Pancreas (tissue), 10 donors: ENCODE results near the gene XRN2. TPM values are rescaled to one million over a fixed set of nuclear protein-coding genes. Genes with fewer than 3 reads are reported as not detected.
A peak's percentile ranks its signal among the peaks of the same experiment; 100 is the strongest.

Experiments used
- ATAC-seq, 4 donors: fragments of 200-7000 bp; cut with Tn5 transposase; one replicate each; pipeline versions ENCODE4 v1.8.0 to v1.9.1; 2020; ENCODE audit warnings: mild to moderate bottlenecking in 4 of 4, moderate library complexity in 4 of 4
- DNase-seq, 6 donors: peaks; one replicate each; pipeline ENCODE4 v3.0.0-alpha.2; 2020
- FAIRE-seq: peaks from 2 replicates; lab custom pipeline; 2012; peaks lifted over from hg19 to GRCh38; lab: Jason Lieb, UNC
- H3K27ac ChIP-seq, 4 donors: fragments of 200-600 bp; sonication (generic); 1 replicate in 3 of 4; 2 replicates in 1 of 4; pipeline versions ENCODE4 v1.5.0 to v1.8.0; 2020
- H3K27me3 ChIP-seq, 4 donors: fragments of 200-600 bp; one replicate each; pipeline ENCODE4 v1.8.0; 2021
- H3K36me3 ChIP-seq, 3 donors: fragments of 200-600 bp; sonication (generic) in 1 of 3; one replicate each; pipeline versions ENCODE4 v1.5.0 to v1.8.0; 2020 to 2021
- H3K4me1 ChIP-seq, 3 donors: fragments of 200-600 bp; one replicate each; pipeline ENCODE4 v1.8.0; 2021
- H3K4me3 ChIP-seq, 4 donors: fragments of 200-600 bp; sonication (generic) in 2 of 4; one replicate each; pipeline versions ENCODE4 v1.5.0 to v1.8.0; 2020 to 2021
- H3K9me3 ChIP-seq, 4 donors: fragments of 200-600 bp; one replicate each; pipeline ENCODE4 v1.8.0; 2021
- WGBS, 2 donors: extraction: QIAGEN DNeasy Blood & Tissue Kit; methylation state at CpG; one replicate each; pipeline ENCODE4 v1.1.7; 2013; 5-methylcytosine and 5-hydroxymethylcytosine counted together
- intact Hi-C, 3 donors: fragments of 100-400 bp; cut with DNase I; formaldehyde crosslinking; loops; one replicate each; pipeline versions ENCODE4 v1.11.1 to v1.14.2; 2022
- polyA plus RNA-seq, 2 donors: library from polyadenylated mRNA; stranded (reverse); fragments of 200-250 nt; gene quantifications; one replicate each; pipeline ENCODE4 v1.2.3, GENCODE V29; 2013
- total RNA-seq, 6 donors: library from RNA; stranded (reverse); fragmentation: NEBNext Ultra II Directional in 4 of 6; extraction: Animal tissue kit (Norgen Biotek cat#: 25700) in 4 of 6; gene quantifications; one replicate each; pipeline versions ENCODE4 v1.2.1 to v1.2.4, GENCODE V29; 2021 to 2023
- TF ChIP-seq, protein P1 (sequence below), 4 donors: fragments of 200-600 bp; sonication (generic) in 3 of 4; IDR thresholded peaks; one replicate each; pipeline versions ENCODE4 v1.5.0 to v1.8.0; 2021; ENCODE audit warnings: antibody characterized with exemption in 4 of 4
- donor health status: healthy with polysubstance abuse.
- donor health status: DM: no; HTN: no; CAD: no; lungs with moderate emphysema.
- donor health status: DM: no; HTN: no; CAD: no.
- donor health status: control.
- donor health status: control.
- donor health status: Bipolar disorder and iron deficiency.
- donor health status: DM: yes; HTN: yes; CAD: no.
- donor health status: DM: no; HTN: no; CAD: no.
- donor health status: DM: no; HTN: no; CAD: no.
- donor health status: DM: yes; HTN: yes; CAD: no.

Gene XRN2, protein sequence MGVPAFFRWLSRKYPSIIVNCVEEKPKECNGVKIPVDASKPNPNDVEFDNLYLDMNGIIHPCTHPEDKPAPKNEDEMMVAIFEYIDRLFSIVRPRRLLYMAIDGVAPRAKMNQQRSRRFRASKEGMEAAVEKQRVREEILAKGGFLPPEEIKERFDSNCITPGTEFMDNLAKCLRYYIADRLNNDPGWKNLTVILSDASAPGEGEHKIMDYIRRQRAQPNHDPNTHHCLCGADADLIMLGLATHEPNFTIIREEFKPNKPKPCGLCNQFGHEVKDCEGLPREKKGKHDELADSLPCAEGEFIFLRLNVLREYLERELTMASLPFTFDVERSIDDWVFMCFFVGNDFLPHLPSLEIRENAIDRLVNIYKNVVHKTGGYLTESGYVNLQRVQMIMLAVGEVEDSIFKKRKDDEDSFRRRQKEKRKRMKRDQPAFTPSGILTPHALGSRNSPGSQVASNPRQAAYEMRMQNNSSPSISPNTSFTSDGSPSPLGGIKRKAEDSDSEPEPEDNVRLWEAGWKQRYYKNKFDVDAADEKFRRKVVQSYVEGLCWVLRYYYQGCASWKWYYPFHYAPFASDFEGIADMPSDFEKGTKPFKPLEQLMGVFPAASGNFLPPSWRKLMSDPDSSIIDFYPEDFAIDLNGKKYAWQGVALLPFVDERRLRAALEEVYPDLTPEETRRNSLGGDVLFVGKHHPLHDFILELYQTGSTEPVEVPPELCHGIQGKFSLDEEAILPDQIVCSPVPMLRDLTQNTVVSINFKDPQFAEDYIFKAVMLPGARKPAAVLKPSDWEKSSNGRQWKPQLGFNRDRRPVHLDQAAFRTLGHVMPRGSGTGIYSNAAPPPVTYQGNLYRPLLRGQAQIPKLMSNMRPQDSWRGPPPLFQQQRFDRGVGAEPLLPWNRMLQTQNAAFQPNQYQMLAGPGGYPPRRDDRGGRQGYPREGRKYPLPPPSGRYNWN
- total RNA-seq (10 to 100 TPM; 21.0 to 33.6 (median 30.7) TPM), polyA plus RNA-seq (10 to 100 TPM in 1 of 2 donors, 1 to 10 TPM in 1; 10.0 to 22.0 TPM)

DNA sequence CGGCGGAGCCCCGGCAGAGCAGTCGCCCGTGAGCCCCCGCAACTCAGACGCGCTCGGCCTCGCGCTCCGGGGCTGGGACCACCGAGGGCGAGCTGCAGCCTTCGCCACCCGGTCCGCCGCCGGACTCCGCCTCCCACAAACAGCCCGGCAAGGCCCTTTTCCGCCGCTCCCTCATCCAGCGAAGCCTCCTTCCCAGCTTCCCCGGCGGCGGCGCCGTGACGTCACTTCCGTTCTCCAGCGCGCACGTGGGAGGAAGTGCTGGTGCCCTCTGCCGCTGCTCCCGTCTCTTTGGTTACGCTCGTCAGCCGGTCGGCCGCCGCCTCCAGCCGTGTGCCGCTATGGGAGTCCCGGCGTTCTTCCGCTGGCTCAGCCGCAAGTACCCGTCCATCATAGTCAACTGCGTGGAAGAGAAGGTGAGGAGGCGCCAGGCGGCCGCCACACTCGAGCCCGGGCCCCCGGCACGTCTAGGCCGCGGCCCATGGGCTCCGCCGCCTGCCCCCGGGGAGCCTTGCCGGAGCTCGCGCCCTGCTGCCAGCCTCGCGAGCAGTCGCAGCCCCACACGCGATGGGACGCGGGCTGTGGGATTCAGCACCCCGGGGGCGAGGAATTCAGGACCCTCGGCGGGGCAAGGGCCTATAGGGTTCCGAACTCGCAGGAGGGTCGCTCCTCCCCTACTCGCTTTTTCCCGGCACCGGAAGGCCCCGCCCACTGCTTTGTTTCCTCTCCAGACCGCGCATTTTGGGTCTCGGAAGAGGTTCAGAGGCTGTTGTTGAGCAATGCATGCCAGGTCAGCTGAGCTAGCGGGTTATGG is at the start of gene XRN2:
TSS of gene XRN2 (plus strand) at position 271 of the 811 bp plus-strand sequence. CDS start at position 339, 68 bp downstream.
- Histone ChIP-seq H3K4me1 (peaks cover 0 to 11% (median 8%) of the 10 kb centered on the region in 3 donors), H3K36me3 (no peaks in the 10 kb centered on the region), H3K27ac (peak within 1 kb of the TSS; percentile 94 to 95 (median 94)), H3K9me3 (no peaks in the 10 kb centered on the region), H3K27me3 (no peaks in the 10 kb centered on the region), H3K4me3 (peak within 1 kb of the TSS; percentile 75 to 91 (median 84))
- DNase-seq (peak; percentile 95 to 99 (median 96)), FAIRE-seq (no peak), ATAC-seq (peak; percentile 96 to 99 (median 98))
- TF ChIP-seq, protein P1, sequence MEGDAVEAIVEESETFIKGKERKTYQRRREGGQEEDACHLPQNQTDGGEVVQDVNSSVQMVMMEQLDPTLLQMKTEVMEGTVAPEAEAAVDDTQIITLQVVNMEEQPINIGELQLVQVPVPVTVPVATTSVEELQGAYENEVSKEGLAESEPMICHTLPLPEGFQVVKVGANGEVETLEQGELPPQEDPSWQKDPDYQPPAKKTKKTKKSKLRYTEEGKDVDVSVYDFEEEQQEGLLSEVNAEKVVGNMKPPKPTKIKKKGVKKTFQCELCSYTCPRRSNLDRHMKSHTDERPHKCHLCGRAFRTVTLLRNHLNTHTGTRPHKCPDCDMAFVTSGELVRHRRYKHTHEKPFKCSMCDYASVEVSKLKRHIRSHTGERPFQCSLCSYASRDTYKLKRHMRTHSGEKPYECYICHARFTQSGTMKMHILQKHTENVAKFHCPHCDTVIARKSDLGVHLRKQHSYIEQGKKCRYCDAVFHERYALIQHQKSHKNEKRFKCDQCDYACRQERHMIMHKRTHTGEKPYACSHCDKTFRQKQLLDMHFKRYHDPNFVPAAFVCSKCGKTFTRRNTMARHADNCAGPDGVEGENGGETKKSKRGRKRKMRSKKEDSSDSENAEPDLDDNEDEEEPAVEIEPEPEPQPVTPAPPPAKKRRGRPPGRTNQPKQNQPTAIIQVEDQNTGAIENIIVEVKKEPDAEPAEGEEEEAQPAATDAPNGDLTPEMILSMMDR (IDR thresholded peaks at IDR 0.05) = no peak
- intact Hi-C loops = no loop called here
- 0% methylated on average over 78 to 87 of the region's 87 CpGs for WGBS, 2 donors

DNA sequence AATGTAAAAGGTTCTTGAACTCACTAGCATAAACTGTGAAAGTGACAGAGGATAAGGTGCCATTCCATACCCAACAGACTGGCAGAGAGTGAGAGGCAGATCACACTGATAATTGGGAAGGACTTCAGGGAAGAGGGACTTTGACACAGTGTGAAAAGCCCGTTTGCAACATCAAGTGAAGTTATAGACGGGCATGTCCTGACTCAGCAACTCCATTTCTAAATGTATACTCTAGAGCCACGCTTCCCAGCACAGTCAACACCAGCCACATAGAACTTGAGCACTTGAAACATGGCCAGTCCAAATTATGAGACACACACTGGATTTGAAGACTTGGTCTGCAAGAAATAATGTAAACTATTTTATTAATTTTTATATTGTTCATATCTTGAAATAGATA is 45.9 kb upstream of the XRN2 start:
- TF ChIP-seq, protein P1 (IDR thresholded peaks at IDR 0.05) = no peak
- WGBS, 2 donors = 72 to 86% methylated on average over 3 of the region's 3 CpGs
- DNase-seq = no peak
- no peaks in the 10 kb centered on the region for H3K4me1 ChIP-seq
- no peaks in the 10 kb centered on the region for H3K9me3 ChIP-seq
- ATAC-seq = no peak
- no peak overlapping the region for H3K27ac ChIP-seq
- no peaks in the 10 kb centered on the region for H3K36me3 ChIP-seq
- no peaks in the 10 kb centered on the region for H3K27me3 ChIP-seq
- H3K4me3 ChIP-seq = no peak overlapping the region
- intact Hi-C loops = no loop called here
- FAIRE-seq = no peak

DNA sequence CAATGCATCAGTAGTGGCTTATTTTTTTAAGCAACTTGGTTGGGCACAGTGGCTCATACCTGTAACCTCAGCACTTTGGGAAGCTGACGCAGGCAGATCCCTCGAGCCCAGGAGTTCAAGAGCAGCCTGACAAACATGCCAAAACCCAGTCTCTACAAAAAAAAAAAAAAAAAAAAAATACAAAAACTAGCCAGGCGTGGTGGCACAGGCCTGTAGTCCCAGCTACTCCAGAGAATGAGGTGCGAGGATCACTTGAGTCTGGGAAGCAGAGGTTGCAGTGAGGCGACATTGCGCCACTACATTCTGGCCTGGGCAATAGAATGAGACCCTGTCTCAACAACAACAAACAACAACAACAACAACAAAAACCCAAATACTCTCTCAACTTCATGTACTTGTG is 44.7 kb upstream of the XRN2 start:
- Histone ChIP-seq H3K4me3 (no peak overlapping the region), H3K4me1 (no peaks in the 10 kb centered on the region), H3K27ac (no peak overlapping the region), H3K27me3 (no peaks in the 10 kb centered on the region), H3K9me3 (no peaks in the 10 kb centered on the region), H3K36me3 (no peaks in the 10 kb centered on the region)
- intact Hi-C loops = no loop called here
- WGBS, 2 donors = 90% methylated on average over 6 of the region's 6 CpGs
- FAIRE-seq (no peak), ATAC-seq (no peak), DNase-seq (no peak)
- TF ChIP-seq, protein P1 (IDR thresholded peaks at IDR 0.05) = no peak

DNA sequence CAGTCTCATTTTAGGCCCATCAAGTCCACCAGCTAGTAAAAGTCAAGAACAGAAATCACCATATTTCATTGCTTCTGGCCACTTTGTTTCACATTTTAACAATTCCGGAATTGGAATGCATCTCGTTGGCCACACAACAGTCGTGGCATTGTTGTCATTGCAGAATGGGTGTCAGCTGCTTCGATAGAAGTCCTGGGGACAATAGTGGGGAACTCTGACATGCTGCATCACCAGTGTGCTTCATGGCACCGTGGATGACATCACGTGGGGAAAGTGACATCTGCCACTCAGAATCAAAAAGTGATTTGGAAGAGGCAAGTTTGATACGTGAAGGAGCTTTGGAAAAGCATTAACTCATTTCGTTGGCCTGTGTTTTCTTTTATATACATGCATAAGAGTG is 43.8 kb upstream of the XRN2 start:
- Histone ChIP-seq H3K4me1 (no peaks in the 10 kb centered on the region), H3K27ac (no peak overlapping the region), H3K4me3 (no peak overlapping the region), H3K36me3 (no peaks in the 10 kb centered on the region), H3K9me3 (no peaks in the 10 kb centered on the region), H3K27me3 (no peaks in the 10 kb centered on the region)
- DNase-seq = no peak
- no peak for FAIRE-seq
- WGBS, 2 donors = 59 to 71% methylated on average over 8 of the region's 8 CpGs
- ATAC-seq = no peak
- intact Hi-C loops = no loop called here
- TF ChIP-seq, protein P1 (IDR thresholded peaks at IDR 0.05) = no peak
